GM19238 (cell line): ENCODE results near the gene FBXL16.
A peak's percentile ranks its signal among the peaks of the same experiment; 100 is the strongest.
"Not testable (repeated sequence)": the region's sequence is repeated elsewhere in the genome, so short reads cannot be mapped to it uniquely, and the experiment has no call there.

Experiments
- DNase-seq: peaks from one replicate; pipeline ENCODE4 v3.0.0; 2011; ENCODE audit warnings: low spot score; ENCODE audit not compliant: insufficient read length

FBXL16 gene

GRCh38 chr16:705431-706188 lies at the start of gene FBXL16:
Gene FBXL16 (minus strand): TSS chr16:705801. CDS start chr16:697405, 8,396 bp downstream.
- no peak for DNase-seq

GRCh38 chr16:754656-755055 lies 49.1 kb upstream of the FBXL16 start:
- DNase-seq, result no peak

GRCh38 chr16:754121-754607 lies 48.6 kb upstream of the FBXL16 start:
- not testable (repeated sequence) for DNase-seq

- DNase-seq, result no peak
Observed at GRCh38 chr16:752007-752312, 46.4 kb upstream of the FBXL16 start.

GRCh38 chr16:751152-752006 lies 45.8 kb upstream of the FBXL16 start:
- DNase-seq, result no peak

- no peak for DNase-seq
Observed at GRCh38 chr16:750485-750884, 44.9 kb upstream of the FBXL16 start.

GRCh38 chr16:749010-749409 lies 43.4 kb upstream of the FBXL16 start:
- no peak for DNase-seq

GRCh38 chr16:747978-748746 lies 42.6 kb upstream of the FBXL16 start:
- no peak for DNase-seq

- DNase-seq, result no peak
Observed at GRCh38 chr16:746637-747036, 41.0 kb upstream of the FBXL16 start.

GRCh38 chr16:745739-746138 lies 40.1 kb upstream of the FBXL16 start:
- no peak for DNase-seq

- no peak for DNase-seq
Observed at GRCh38 chr16:743794-744500, 38.3 kb upstream of the FBXL16 start.

GRCh38 chr16:742894-743293 lies 37.3 kb upstream of the FBXL16 start:
- not testable (repeated sequence) for DNase-seq

GRCh38 chr16:741986-742629 lies 36.5 kb upstream of the FBXL16 start:
- DNase-seq, result no peak

- DNase-seq, result peak; percentile 97
Observed at GRCh38 chr16:740764-741505, 35.3 kb upstream of the FBXL16 start, which contains the start of gene CIAO3. Gene CIAO3 (minus strand): TSS chr16:740997. CDS start chr16:740985, 12 bp downstream.

GRCh38 chr16:740459-740763 lies 34.8 kb upstream of the FBXL16 start:
- no peak for DNase-seq

GRCh38 chr16:739560-740458 lies 34.2 kb upstream of the FBXL16 start:
- DNase-seq, result no peak

GRCh38 chr16:736936-737481 lies 31.4 kb upstream of the FBXL16 start:
- no peak for DNase-seq

- DNase-seq, result no peak
Observed at GRCh38 chr16:735982-736453, 30.4 kb upstream of the FBXL16 start.
